Heart left ventricle (tissue), 16 donors: ENCODE measurements around the gene SIVA1. TPM values are rescaled to one million over a fixed set of nuclear protein-coding genes. Genes with fewer than 3 reads are reported as not detected.

Experiments
- ATAC-seq, 4 donors: fragments of 200-7000 bp; cut with Tn5 transposase; one replicate each; pipeline ENCODE4 v1.9.1; 2020 to 2022; ENCODE audit warnings: moderate library complexity in 4 of 4, mild to moderate bottlenecking in 3 of 4, moderate number of reproducible peaks in 1 of 4
- DNase-seq, 5 donors: peaks; one replicate each; pipeline ENCODE4 v3.0.0-alpha.2; 2020
- H3K27ac ChIP-seq, 12 donors: fragments of 200-600 bp; sonication (generic) in 4 of 12; one replicate each; pipeline versions ENCODE4 v1.5.0 to v1.8.0; 2016 to 2022; ENCODE audit warnings: mild to moderate bottlenecking in 2 of 12
- H3K27me3 ChIP-seq, 9 donors: fragments of 200-600 bp; sonication (generic) in 2 of 9; one replicate each; pipeline versions ENCODE4 v1.5.1 to v1.8.0; 2016 to 2022; ENCODE audit warnings: mild to moderate bottlenecking in 3 of 9
- H3K36me3 ChIP-seq, 9 donors: fragments of 200-600 bp; sonication (generic) in 2 of 9; one replicate each; pipeline versions ENCODE4 v1.5.0 to v1.8.0; 2018 to 2022; ENCODE audit warnings: mild to moderate bottlenecking in 2 of 9
- H3K4me1 ChIP-seq, 12 donors: fragments of 200-600 bp; sonication (generic) in 4 of 12; one replicate each; pipeline versions ENCODE4 v1.5.0 to v1.8.0; 2016 to 2022; ENCODE audit warnings: mild to moderate bottlenecking in 3 of 12
- H3K4me3 ChIP-seq, 12 donors: fragments of 200-600 bp; sonication (generic) in 4 of 12; one replicate each; pipeline versions ENCODE4 v1.5.0 to v1.8.0; 2017 to 2022; ENCODE audit warnings: mild to moderate bottlenecking in 9 of 12, moderate library complexity in 4 of 12
- H3K9me3 ChIP-seq, 12 donors: fragments of 200-600 bp; sonication (generic) in 4 of 12; one replicate each; pipeline versions ENCODE4 v1.5.0 to v1.8.0; 2016 to 2022; ENCODE audit warnings: mild to moderate bottlenecking in 1 of 12
- CTCF ChIP-seq, 12 donors: fragments of 200-600 bp; sonication (generic) in 4 of 12; IDR thresholded peaks; one replicate each; pipeline versions ENCODE4 v1.5.0 to v1.8.0; 2018 to 2022; ENCODE audit warnings: antibody characterized with exemption in 12 of 12, mild to moderate bottlenecking in 5 of 12
- POLR2A ChIP-seq, 2 donors: fragments of 450-650 bp; IDR thresholded peaks; one replicate each; pipeline ENCODE4 v1.6.1; 2017; ENCODE audit warnings: antibody characterized with exemption in 2 of 2, mild to moderate bottlenecking in 2 of 2, moderate library complexity in 2 of 2
- WGBS, 4 donors: extraction: QIAGEN DNeasy Blood & Tissue Kit in 2 of 4; methylation state at CpG; one replicate each; pipeline versions ENCODE4 v1.1.5 to v1.1.7; 2013 to 2018; 5-methylcytosine and 5-hydroxymethylcytosine counted together
- intact Hi-C, 10 donors: fragments of 100-400 bp; cut with DNase I; formaldehyde crosslinking; loops; one replicate each; pipeline versions ENCODE4 v1.11.1 to v1.14.2; 2022
- polyA plus RNA-seq, 2 donors: library from polyadenylated mRNA; stranded (reverse); fragments of 200-250 nt; gene quantifications; one replicate each; pipeline ENCODE4 v1.2.3, GENCODE V29; 2013
- total RNA-seq, 9 donors: library from RNA; depleted of rRNA in 2 of 9; stranded (reverse); fragments of >200 nt in 2 of 9; fragmentation: NEBNext Ultra II Directional in 3 of 9; extraction: Animal tissue kit (Norgen Biotek cat#: 25700) in 3 of 9; gene quantifications; one replicate each; pipeline versions ENCODE4 v1.1.0 to v1.2.4, GENCODE V29; 2016 to 2023
- donor health status: ischemic (EF 13 %, LVEDD 7.1; RV severe dilation, severe dysfunction).
- donor health status: healthy with polysubstance abuse.
- donor health status: DM: no; HTN: yes; CAD: no.
- donor health status: DM: no; HTN: no; CAD: no.
- donor health status: ischemic (EF 25% LVEDD 6.9; RV normal size, moderate dysfunction).
- donor health status: ischemic (EF 25% LVEDD 5.7; RV mildly dilated, moderate dysfunction).
- donor health status: healthy.
- donor health status: DM: yes; HTN: yes; CAD: no.
- donor health status: ischemic (EF 35%, LVEDD 5.7; RV mildly dilated, moderate dysfunction).
- donor health status: nonischemic (EF 11% LVEDD 7.7; RV severe dilation, severe dysfunction).
- donor health status: DM: yes; HTN: yes; CAD: no.
- donor health status: PGD.
- donor health status: ischemic (EF 29% LVEDD 5.4; RV normal size, mild dysfunction).
- donor health status: nonischemic (EF 23%, LVEDD 6.1; RV moderate dilation, normal function).

SIVA1 gene
- total and polyA plus RNA-seq, 11 donors, result 41.0 to 203 (median 57.4) TPM

- Histone ChIP-seq H3K36me3 (peaks cover 0 to 48% (median 35%) of the 10 kb centered on the region in 9 donors), H3K4me1 (peaks cover 6 to 83% (median 57%) of the 10 kb centered on the region in 12 donors), H3K9me3 (no peaks in the 10 kb centered on the region), H3K27me3 (no peaks in the 10 kb centered on the region), H3K27ac (peak overlapping the region in 7 of 12 donors; percentile 67 to 90 (median 72)), H3K4me3 (no peak overlapping the region)
- intact Hi-C loops, result loop anchor here in 1 of 10 donors (5.0 kb wide), 1 partner anchor 40 kb away; the partner anchor contains the start of gene SIVA1
- TF ChIP-seq CTCF (IDR thresholded peaks at IDR 0.05) (no peak), POLR2A (IDR thresholded peaks at IDR 0.05) (no peak)
- 57 to 75% (median 68%) methylated on average over 19 to 25 of the region's 25 CpGs for WGBS, 4 donors
- ATAC-seq, result peak; percentile 69 to 89 (median 74)
- DNase-seq, result peak; percentile 75 to 89 (median 82)
Observed at GRCh38 chr14:104792101-104792884, 39.3 kb downstream of the SIVA1 start.

- Histone ChIP-seq H3K27ac (peak overlapping the region in 5 of 12 donors; percentile 71 to 90 (median 77)), H3K4me3 (peak overlapping the region in 4 of 12 donors; percentile 81 to 98 (median 84))
Observed at GRCh38 chr14:104792945-104793702, 40.2 kb downstream of the SIVA1 start.

GRCh38 chr14:104793703-104793959 lies 40.7 kb downstream of the SIVA1 start:
- H3K4me3 ChIP-seq, result peak overlapping the region in 8 of 12 donors; percentile 8 to 98 (median 82)
- intact Hi-C loops, result loop anchor here in 1 of 10 donors (5.0 kb wide), 1 partner anchor 41 kb away; the partner anchor contains the start of gene SIVA1
- H3K9me3 ChIP-seq, result no peaks in the 10 kb centered on the region
- peaks cover 0 to 40% (median 29%) of the 10 kb centered on the region in 9 donors for H3K36me3 ChIP-seq
- TF ChIP-seq CTCF (IDR thresholded peaks at IDR 0.05) (no peak), POLR2A (IDR thresholded peaks at IDR 0.05) (no peak)
- ATAC-seq (no peak), DNase-seq (no peak)
- peak overlapping the region in 5 of 12 donors; percentile 3 to 92 (median 78) for H3K27ac ChIP-seq
- H3K4me1 ChIP-seq, result peaks cover 6 to 77% (median 56%) of the 10 kb centered on the region in 12 donors
- H3K27me3 ChIP-seq, result no peaks in the 10 kb centered on the region
- WGBS, 4 donors, result 84 to 93% (median 87%) methylated on average over 2 of the region's 2 CpGs

More at GRCh38 chr14:104792945-104793702, 40.2 kb downstream of the SIVA1 start:
- 84 to 88% (median 86%) methylated on average over 16 of the region's 16 CpGs for WGBS, 4 donors
- Histone ChIP-seq H3K4me1 (peaks cover 6 to 82% (median 58%) of the 10 kb centered on the region in 12 donors), H3K9me3 (no peaks in the 10 kb centered on the region), H3K27me3 (no peaks in the 10 kb centered on the region), H3K36me3 (peaks cover 0 to 41% (median 33%) of the 10 kb centered on the region in 9 donors)
- no peak for TF ChIP-seq CTCF (IDR thresholded peaks at IDR 0.05)
- no peak for TF ChIP-seq POLR2A (IDR thresholded peaks at IDR 0.05)
- DNase-seq (no peak), ATAC-seq (no peak)
- intact Hi-C loops, result loop anchor here in 1 of 10 donors (5.0 kb wide), 1 partner anchor 41 kb away; the partner anchor contains the start of gene SIVA1
